Stimulated activated naive B cell treated with anti-CD40 and anti-IgM and Interleukin-4, amounts not matched to agents 10 μg/mL and 1 μg/mL and 100 μg/mL, for 72 hours (primary cell): ENCODE data around the gene AKT3.

Experiments used
- ATAC-seq, 2 donors: fragments of 150-1000 bp; cut with Tn5 transposase; replicated peaks; 2 replicates each; pipeline ENCODE4 v1.10.0; 2021; ENCODE audit warnings: moderate library complexity in 1 of 2
- DNase-seq: peaks from one replicate; pipeline ENCODE4 v3.0.0; 2021
- H3K27ac Mint-ChIP-seq: one replicate; pipeline ENCODE4 v1.8.0; 2022; ENCODE audit warnings: mild to moderate bottlenecking, mixed read lengths
- H3K27me3 Mint-ChIP-seq, 2 donors: one replicate each; pipeline ENCODE4 v1.8.0; 2022; ENCODE audit warnings: mixed read lengths in 2 of 2
- H3K36me3 Mint-ChIP-seq, 2 donors: one replicate each; pipeline ENCODE4 v1.8.0; 2022; ENCODE audit warnings: mixed read lengths in 2 of 2, mild to moderate bottlenecking in 1 of 2
- H3K4me1 Mint-ChIP-seq, 2 donors: one replicate each; pipeline ENCODE4 v1.8.0; 2022; ENCODE audit warnings: mixed read lengths in 2 of 2, mild to moderate bottlenecking in 1 of 2
- H3K4me3 Mint-ChIP-seq, 2 donors: one replicate each; pipeline ENCODE4 v1.8.0; 2022; ENCODE audit warnings: mild to moderate bottlenecking in 2 of 2, mixed read lengths in 2 of 2, moderate library complexity in 1 of 2
- H3K9me3 Mint-ChIP-seq, 2 donors: one replicate each; pipeline ENCODE4 v1.8.0; 2022; ENCODE audit warnings: mixed read lengths in 2 of 2, mild to moderate bottlenecking in 1 of 2

Gene AKT3

DNA sequence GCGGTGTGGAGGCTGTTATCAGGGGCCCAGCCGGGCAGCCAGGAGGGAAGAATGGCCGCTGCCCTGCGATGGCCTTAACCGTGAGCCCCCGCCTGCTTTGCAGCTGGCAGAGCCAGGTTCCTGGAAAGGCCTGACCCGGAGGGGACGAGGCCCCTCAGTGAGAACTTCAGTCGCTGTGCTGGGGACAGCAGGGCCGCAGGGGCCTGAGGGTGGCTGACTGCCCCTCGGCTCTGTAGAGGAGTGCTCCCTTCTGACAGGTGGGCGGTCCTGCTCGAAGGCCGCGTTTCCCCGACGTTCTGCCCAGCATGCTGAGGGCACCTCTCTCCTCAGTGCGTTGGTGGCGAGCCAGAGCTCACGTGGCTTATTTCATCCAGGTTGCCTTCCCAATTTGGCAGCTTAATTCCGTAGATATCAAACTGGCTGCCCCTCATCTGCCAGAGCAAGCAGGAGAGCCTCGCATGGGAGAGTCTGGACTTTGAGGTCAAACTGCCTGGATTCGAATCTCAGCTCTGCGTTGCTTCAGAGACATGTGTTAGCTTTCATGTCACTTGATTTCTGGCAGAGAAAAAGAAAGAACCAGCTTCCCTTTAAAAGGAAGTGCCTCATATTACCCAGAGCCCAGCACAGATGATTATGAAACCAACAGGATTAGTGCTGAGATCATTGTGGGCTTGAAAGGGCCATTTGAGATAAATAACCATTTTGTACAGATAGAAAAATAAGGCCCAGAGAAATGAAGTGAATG, 354.4 kb downstream of the AKT3 start:
- no peaks in the 10 kb centered on the region for H3K27me3 Mint-ChIP-seq
- H3K4me1 Mint-ChIP-seq, result peaks cover 23 to 24% of the 10 kb centered on the region in 2 donors
- H3K36me3 Mint-ChIP-seq, result peaks cover 10 to 43% of the 10 kb centered on the region in 2 donors
- H3K27ac Mint-ChIP-seq, result peak overlapping the region; percentile 89
- H3K4me3 Mint-ChIP-seq, result peak overlapping the region; percentile 13 to 59
- DNase-seq (no peak), ATAC-seq (peak; percentile 61 to 72)
- H3K9me3 Mint-ChIP-seq, result no peaks in the 10 kb centered on the region

DNA sequence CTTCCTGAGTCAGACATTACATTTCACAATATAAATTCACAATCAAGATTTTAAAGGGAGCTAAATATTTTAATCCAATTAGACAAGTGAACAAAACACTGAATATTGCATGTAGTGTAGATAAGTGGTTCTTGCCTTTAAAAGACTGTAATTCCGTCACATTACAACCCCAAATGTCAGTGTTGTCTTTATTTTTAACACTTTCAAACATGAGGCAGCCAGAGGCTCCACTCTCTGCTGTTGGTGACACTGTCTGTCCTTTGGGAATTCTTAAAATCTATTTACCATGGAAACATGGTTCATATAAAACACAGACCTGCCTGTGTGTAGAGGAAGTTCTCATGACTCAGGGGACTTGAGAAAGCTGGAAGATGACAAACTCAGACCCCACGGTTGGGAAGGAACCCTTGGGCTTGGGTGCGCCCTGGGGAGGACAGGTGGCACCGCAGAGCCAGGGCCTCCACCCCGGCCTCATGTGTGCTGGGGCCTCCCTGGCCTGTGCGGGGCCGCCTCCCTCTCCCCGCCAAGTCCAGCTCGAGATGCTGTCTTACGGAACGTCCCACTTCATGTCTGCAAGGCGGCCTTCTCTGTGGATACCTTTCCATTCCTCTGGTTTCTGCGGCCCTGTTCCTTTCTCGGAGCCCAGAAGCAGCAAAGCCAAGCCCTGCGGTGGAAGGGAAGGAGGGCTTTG, 355.2 kb downstream of the AKT3 start:
- peaks cover 23 to 24% of the 10 kb centered on the region in 2 donors for H3K4me1 Mint-ChIP-seq
- peaks cover 14 to 39% of the 10 kb centered on the region in 2 donors for H3K36me3 Mint-ChIP-seq
- DNase-seq, result no peak
- peak; percentile 15 to 20 for ATAC-seq
- H3K27ac Mint-ChIP-seq, result peak overlapping the region; percentile 28
- no peaks in the 10 kb centered on the region for H3K27me3 Mint-ChIP-seq
- H3K9me3 Mint-ChIP-seq, result no peaks in the 10 kb centered on the region
- H3K4me3 Mint-ChIP-seq, result no peak overlapping the region

DNA sequence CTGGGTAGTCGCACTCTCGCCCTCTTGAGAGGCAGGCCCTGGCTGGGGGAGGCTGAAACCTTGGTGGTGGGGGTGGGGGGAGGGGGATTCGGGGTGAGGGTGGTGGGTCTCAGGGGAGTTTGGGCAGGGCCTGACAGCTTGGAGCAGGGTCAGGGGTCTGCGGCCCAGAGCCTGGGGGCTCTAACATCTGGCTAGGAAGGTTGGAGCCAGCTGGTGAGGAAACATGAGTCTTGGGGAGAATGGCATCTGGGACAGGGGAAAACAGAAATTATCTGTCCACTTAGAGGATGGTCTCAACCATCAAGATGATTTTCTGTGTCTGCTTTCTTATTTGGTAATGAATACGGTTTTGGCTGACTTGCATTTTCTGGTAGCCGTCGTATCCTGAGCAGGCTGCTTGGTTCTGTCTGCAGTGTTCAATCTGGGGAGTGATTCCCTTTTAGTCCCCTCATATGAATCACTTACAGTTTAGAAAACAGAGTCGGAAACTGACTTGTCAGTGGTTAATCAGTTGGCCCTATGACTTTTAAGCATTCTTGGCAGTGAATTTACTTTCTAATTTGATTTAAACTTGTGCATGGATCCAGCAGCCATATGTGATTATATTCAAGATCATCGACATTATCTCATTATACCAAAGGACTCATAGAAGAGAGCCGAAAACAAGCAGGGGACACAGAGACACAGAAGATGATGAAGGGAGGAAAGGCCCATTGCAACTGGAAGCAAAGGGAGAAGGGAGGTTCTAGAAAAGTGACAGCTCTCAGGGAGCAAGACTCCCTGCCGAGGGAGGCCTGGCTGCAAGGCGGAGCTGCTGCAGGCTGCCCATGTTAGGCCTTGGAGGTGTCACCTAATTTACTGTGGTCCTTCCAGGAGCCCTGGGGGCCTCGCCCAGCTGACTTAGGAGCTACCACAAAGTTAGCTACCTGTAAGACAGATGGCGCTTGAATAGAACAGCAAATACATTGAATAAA, 356.6 kb downstream of the AKT3 start:
- Mint-ChIP-seq H3K4me1 (peaks cover 23% of the 10 kb centered on the region in 2 donors), H3K4me3 (no peak overlapping the region), H3K27ac (peak overlapping the region; percentile 48), H3K9me3 (no peaks in the 10 kb centered on the region), H3K36me3 (peaks cover 19 to 41% of the 10 kb centered on the region in 2 donors), H3K27me3 (no peaks in the 10 kb centered on the region)
- ATAC-seq (no peak), DNase-seq (no peak)

DNA sequence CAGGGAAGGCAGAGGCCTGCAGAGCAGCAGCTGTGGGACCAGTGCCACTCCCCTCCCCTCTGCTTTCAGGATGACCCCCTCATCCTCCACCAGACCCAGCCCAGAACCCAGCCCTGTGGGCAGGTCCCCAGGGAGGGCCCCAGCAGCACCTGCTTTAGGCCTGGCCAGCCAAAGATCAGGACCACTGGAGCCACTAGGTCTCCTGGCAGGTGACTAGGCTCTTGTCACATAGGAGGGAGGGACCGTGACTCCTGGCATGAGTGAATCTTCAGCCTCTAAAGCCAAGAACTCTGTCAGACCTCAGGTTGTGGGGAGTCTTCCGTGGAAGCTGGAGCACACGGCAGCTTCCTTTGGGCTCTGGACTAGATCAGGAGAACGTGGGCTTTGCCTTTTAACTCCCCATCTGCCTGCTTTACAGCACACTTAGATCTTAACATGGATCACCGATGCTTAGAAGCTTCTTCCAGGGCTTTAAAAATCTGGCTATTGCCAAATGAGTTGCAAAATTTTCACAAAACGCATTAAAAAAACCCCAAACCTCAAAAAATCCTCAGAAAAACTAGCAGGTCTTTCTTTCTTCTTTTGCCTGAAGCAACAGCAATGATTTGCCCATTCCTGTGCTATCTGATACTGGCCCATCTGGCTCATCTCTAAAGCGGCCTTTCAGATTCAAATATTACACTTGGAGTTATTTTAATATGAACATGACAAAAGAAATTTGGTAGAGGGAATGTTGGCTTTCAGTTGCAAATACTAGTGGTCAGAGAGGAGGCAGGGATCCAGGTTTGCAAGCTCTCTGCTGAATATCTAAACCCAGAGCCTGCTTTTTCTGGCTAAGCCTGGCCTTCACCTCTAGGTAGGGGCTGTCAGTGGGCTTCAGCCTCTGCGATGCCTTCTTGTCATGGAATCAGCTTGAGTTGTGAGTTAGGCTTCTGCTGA, 359.0 kb downstream of the AKT3 start:
- no peaks in the 10 kb centered on the region for H3K27me3 Mint-ChIP-seq
- ATAC-seq, result no peak
- H3K36me3 Mint-ChIP-seq, result peaks cover 24 to 39% of the 10 kb centered on the region in 2 donors
- H3K4me3 Mint-ChIP-seq, result no peak overlapping the region
- no peak for DNase-seq
- H3K9me3 Mint-ChIP-seq, result no peaks in the 10 kb centered on the region
- H3K27ac Mint-ChIP-seq, result no peak overlapping the region
- H3K4me1 Mint-ChIP-seq, result peaks cover 10 to 18% of the 10 kb centered on the region in 2 donors

GRCh38 chr1:243489681-243490546, 360.1 kb downstream of the AKT3 start:
- H3K27ac Mint-ChIP-seq, result peak overlapping the region; percentile 69
- H3K4me3 Mint-ChIP-seq, result no peak overlapping the region
- peaks cover 3 to 7% of the 10 kb centered on the region in 2 donors for H3K4me1 Mint-ChIP-seq
- no peak for ATAC-seq
- no peaks in the 10 kb centered on the region for H3K27me3 Mint-ChIP-seq
- no peaks in the 10 kb centered on the region for H3K9me3 Mint-ChIP-seq
- DNase-seq, result no peak
- H3K36me3 Mint-ChIP-seq, result peaks cover 23 to 34% of the 10 kb centered on the region in 2 donors

DNA sequence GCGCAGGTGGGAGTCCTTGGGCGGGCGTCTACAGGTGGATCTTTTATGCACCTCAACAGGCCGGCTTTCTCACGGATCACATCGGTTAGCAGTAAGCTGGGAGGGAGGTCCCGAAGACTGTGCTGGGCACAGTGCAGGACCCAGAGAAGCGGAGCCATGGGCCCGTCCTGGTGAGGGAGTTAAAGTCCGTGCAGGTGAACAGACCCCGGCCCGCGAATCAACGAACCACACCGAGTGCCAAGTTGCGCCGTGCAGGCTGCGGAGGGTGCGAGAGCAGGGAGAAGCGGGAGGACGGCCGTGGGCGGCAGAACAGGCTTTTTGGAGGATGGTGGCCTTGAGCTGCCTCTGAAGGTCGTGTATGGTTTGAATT, 360.9 kb downstream of the AKT3 start:
- no peaks in the 10 kb centered on the region for H3K27me3 Mint-ChIP-seq
- peaks cover 4 to 5% of the 10 kb centered on the region in 2 donors for H3K4me1 Mint-ChIP-seq
- no peaks in the 10 kb centered on the region for H3K9me3 Mint-ChIP-seq
- peaks cover 25 to 30% of the 10 kb centered on the region in 2 donors for H3K36me3 Mint-ChIP-seq
- H3K4me3 Mint-ChIP-seq, result no peak overlapping the region
- DNase-seq (no peak), ATAC-seq (no peak)
- H3K27ac Mint-ChIP-seq, result no peak overlapping the region

DNA sequence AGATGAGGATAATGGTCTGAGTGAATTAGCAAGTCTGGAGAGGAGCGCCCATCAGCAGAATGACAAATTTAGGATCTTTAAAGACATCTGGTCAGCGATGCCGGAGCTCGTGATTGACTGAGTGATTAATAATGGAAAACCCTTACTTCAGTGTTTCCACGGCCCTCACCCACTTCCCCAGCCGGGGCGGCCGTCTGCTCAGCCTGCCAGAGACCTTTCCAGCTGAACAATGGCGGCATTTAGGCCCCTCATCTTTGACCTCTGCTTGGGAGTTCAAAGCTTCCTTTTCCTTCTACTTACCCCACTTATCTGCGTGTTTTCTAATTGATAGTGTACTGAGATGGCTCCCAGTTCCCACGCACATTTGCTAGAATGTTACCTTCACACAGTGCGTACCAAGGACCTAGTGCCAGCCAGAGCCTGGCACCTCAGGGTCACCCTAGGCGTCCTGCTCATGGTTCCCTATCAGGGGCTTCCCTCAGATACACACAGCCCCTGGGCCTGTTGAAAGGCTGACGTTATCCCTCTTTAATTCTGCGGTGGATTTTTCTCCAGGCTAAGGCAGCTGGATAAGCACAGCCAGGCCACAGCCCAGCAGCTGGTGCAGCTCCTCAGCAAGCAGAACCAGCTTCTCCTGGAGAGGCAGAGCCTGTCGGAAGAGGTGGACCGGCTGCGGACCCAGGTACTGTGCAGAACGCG, 361.4 kb downstream of the AKT3 start:
- Mint-ChIP-seq H3K27me3 (peaks cover 0 to 3% of the 10 kb centered on the region in 2 donors), H3K4me3 (no peak overlapping the region), H3K4me1 (peaks cover 7% of the 10 kb centered on the region in 2 donors), H3K27ac (peak overlapping the region; percentile 20), H3K9me3 (no peaks in the 10 kb centered on the region), H3K36me3 (peaks cover 26 to 33% of the 10 kb centered on the region in 2 donors)
- no peak for DNase-seq
- ATAC-seq, result no peak

GRCh38 chr1:243487649-243488227, 362.3 kb downstream of the AKT3 start:
- peaks cover 27 to 32% of the 10 kb centered on the region in 2 donors for H3K36me3 Mint-ChIP-seq
- peaks cover 0 to 7% of the 10 kb centered on the region in 2 donors for H3K27me3 Mint-ChIP-seq
- H3K4me3 Mint-ChIP-seq, result peak overlapping the region in 1 of 2 donors; percentile 28
- H3K9me3 Mint-ChIP-seq, result no peaks in the 10 kb centered on the region
- DNase-seq, result no peak
- no peak for ATAC-seq
- peak overlapping the region; percentile 65 for H3K27ac Mint-ChIP-seq
- peaks cover 10 to 12% of the 10 kb centered on the region in 2 donors for H3K4me1 Mint-ChIP-seq

DNA sequence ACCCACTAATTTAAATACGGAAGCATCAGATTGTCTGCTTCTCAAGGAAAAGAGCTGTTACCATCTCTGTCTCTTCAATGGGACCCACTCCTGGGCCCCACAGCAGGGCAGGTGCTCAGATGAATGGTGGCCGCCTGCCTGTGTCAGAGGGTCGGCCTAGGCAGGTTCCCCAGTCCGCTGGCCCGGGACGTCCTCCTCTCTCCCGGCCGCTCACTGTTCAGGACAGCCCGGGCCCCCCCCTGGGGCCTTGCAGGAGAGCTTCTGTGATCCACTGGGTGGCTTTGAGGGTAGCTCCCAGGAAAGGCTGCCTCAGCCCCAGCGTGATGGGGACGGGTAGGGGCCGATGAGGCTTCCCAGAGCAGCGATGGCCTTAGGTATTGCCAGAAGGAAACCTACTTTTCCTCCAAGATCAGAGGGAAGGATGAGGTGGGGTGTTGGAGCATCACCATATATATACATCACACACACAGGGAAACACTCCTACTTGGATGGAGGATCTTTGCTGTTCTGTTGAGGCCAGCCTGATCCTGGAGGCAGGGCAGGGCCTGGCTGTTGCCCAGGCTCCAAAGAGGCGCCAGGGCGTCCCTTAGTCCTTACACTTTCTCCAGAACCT, 362.9 kb downstream of the AKT3 start:
- Mint-ChIP-seq H3K36me3 (peaks cover 31 to 37% of the 10 kb centered on the region in 2 donors), H3K9me3 (no peaks in the 10 kb centered on the region), H3K27ac (peak overlapping the region; percentile 65), H3K4me3 (peak overlapping the region in 1 of 2 donors; percentile 28), H3K4me1 (peaks cover 16 to 18% of the 10 kb centered on the region in 2 donors), H3K27me3 (peaks cover 3 to 13% of the 10 kb centered on the region in 2 donors)
- ATAC-seq, result no peak
- no peak for DNase-seq

DNA sequence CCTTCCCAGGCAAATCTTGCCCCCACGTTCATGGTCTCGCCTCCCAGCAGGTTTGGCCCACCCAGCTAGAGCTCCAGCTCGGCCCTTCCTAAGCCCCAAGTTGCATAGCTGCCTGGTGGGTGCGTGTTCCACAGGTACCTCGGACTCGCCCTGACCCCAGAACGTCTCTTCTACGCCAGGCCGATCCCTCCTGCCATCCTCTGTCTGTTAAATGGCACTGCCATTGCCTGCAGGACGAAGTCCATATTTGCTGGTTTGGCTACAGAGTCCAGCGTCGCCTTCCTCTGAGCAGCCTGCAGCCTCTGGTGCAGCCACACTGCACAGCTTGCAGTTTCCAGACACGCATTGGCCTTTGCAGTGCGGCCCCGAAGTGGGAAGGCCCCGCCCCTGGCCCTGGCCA, 366.1 kb downstream of the AKT3 start:
- peaks cover 27 to 37% of the 10 kb centered on the region in 2 donors for H3K36me3 Mint-ChIP-seq
- peaks cover 3 to 31% of the 10 kb centered on the region in 2 donors for H3K27me3 Mint-ChIP-seq
- no peak for DNase-seq
- peaks cover 19 to 22% of the 10 kb centered on the region in 2 donors for H3K4me1 Mint-ChIP-seq
- H3K4me3 Mint-ChIP-seq, result peak overlapping the region; percentile 76 to 83
- peaks cover 4 to 5% of the 10 kb centered on the region in 2 donors for H3K9me3 Mint-ChIP-seq
- ATAC-seq, result no peak
- peak overlapping the region; percentile 90 for H3K27ac Mint-ChIP-seq

GRCh38 chr1:243483071-243483771, 366.8 kb downstream of the AKT3 start:
- Mint-ChIP-seq H3K4me1 (peaks cover 19 to 22% of the 10 kb centered on the region in 2 donors), H3K4me3 (peak overlapping the region; percentile 76 to 83), H3K27ac (peak overlapping the region; percentile 90), H3K9me3 (peaks cover 4 to 5% of the 10 kb centered on the region in 2 donors), H3K27me3 (peaks cover 3 to 31% of the 10 kb centered on the region in 2 donors), H3K36me3 (peaks cover 26 to 37% of the 10 kb centered on the region in 2 donors)
- DNase-seq (no peak), ATAC-seq (peak; percentile 46 to 58)
